H7 (cell line): ENCODE data around the gene ZC3H7B. TPM values are rescaled to one million over a fixed set of nuclear protein-coding genes. Genes with fewer than 3 reads are reported as not detected.

Experiments used
- DNase-seq: peaks from one replicate; pipeline ENCODE4 v3.0.0; 2012
- H3K27me3 ChIP-seq: 2 replicates; pipeline ENCODE4 v1.6.0; 2011; ENCODE audit warnings: mild to moderate bottlenecking, low read length; ENCODE audit not compliant: control insufficient read depth, insufficient read depth
- H3K36me3 ChIP-seq: replicated peaks from 2 replicates; pipeline ENCODE4 v1.5.1; 2011; ENCODE audit warnings: low read length; ENCODE audit not compliant: control insufficient read depth, insufficient read depth
- H3K4me3 ChIP-seq: 2 replicates; pipeline ENCODE4 v1.5.1; 2011; ENCODE audit warnings: low read depth, mild to moderate bottlenecking, control low read depth, low read length, moderate library complexity; ENCODE audit not compliant: insufficient read depth
- total RNA-seq: library from RNA; depleted of rRNA; stranded (reverse); fragments of >200 nt; shearing (Covaris generic); gene quantifications from 2 replicates; pipeline ENCODE4 v1.2.3, GENCODE V29; 2014

ZC3H7B gene
- total RNA-seq, 1 experiment from 2014 or later, result 58.2 TPM

DNA sequence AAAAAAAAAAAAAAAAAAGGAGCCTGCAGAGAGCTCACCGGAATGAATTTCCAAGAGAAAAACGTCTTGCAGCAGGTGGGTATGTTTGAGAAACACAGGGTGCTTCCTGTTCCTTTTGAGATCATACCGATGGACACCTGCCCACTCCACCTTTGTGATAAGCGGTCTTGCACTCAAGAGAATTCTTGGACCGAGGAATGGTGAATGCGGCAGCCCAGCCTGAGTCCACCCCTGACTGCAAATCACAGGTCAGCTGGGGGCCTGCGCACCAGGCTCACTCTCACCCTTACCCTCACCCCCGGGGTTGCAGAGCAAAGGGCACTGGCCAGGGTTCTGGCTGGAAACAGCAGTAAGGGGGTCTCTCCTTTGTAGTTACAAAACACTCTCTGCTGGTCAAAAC is 63.6 kb downstream of the ZC3H7B start:
- Histone ChIP-seq H3K27me3 (no peaks in the 10 kb centered on the region), H3K36me3 (no peaks in the 10 kb centered on the region), H3K4me3 (no peak overlapping the region)
- DNase-seq, result peak; percentile 68

DNA sequence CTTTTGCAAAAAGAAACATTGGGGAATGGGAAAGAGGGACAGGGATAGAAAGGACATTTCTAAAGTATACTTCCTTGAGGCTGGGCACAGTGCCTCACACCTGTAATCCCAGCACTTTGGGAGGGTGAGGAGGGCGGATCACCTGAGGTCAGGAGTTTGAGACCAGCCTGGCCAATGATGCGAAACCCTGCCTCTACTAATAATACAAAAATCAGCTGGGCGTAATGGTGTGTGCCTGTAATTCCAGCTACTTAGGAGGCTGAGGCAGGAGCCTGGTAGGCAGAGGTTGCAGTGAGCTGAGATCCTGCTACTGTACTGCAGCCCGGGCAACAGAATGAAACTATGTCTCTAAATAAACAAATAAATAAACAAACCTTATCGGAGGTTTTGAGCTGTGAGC is 64.1 kb downstream of the ZC3H7B start:
- H3K4me3 ChIP-seq, result no peak overlapping the region
- H3K36me3 ChIP-seq, result no peaks in the 10 kb centered on the region
- H3K27me3 ChIP-seq, result no peaks in the 10 kb centered on the region
- no peak for DNase-seq

DNA sequence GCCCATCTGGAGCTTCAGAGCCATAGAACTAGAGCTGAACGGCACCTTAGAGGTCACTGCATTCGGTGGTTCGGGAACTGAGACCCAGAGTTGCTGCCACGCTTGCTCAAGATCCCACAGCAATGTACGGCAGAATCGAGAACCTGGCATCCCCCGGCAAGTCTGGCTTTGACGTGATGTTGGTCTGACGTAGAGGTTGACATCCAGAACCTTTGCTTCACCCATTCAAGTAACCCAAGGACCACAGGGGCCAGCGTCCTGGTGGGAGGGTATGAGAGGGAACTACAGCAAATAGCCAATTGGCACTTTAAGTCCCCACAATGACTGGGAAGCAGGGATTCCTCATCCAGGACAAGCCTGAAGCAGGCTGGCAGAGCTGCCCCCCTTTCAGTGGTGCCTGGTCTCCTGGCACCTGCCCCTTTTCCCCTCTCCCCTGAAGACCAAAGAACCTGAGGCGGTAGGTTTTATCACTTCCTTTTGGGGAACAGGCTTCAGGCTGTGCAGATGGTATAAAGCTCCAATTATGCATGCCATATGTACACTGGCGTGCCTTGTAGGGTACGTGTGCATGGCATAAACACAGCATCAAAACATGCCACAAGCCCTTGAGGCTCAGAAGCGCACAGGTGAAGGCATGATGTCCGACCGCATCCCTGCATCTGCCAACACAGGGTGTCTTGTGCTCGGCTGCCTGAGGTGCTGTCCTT is 65.2 kb downstream of the ZC3H7B start:
- DNase-seq, result no peak
- Histone ChIP-seq H3K36me3 (no peaks in the 10 kb centered on the region), H3K4me3 (no peak overlapping the region), H3K27me3 (no peaks in the 10 kb centered on the region)

DNA sequence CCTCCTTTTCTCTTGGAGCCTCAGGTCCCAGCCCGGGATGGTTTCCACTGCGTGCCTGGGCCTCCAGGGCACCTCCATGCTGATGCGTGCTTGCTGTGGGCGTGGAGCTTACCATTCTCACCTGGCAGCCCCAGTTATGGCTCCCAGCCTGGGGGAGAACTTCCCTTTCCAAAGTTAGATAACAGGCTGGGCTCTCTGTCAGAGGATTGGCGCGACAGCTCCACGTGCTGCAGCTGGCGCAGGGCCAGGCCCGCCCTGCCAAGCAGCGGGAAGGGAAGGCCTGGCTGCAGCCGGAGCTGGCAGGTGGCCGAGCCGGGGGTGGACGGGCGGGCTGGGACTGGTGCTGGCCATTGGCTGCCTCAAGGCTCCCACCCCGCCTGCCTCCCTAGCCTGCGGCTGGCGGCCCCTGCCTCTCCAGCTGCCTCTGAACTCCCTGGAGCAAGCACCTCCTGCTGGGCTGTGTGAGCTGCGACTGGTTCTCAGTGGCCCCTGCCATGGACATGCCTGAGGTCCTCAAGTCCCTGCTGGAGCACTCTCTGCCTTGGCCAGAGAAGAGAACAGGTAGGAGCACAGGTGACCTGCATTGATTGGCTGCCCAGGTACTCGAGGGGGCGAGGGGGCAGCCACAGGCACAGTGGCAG is 65.8 kb downstream of the ZC3H7B start:
- no peaks in the 10 kb centered on the region for H3K36me3 ChIP-seq
- DNase-seq, result peak; percentile 88
- H3K4me3 ChIP-seq, result no peak overlapping the region
- no peaks in the 10 kb centered on the region for H3K27me3 ChIP-seq

DNA sequence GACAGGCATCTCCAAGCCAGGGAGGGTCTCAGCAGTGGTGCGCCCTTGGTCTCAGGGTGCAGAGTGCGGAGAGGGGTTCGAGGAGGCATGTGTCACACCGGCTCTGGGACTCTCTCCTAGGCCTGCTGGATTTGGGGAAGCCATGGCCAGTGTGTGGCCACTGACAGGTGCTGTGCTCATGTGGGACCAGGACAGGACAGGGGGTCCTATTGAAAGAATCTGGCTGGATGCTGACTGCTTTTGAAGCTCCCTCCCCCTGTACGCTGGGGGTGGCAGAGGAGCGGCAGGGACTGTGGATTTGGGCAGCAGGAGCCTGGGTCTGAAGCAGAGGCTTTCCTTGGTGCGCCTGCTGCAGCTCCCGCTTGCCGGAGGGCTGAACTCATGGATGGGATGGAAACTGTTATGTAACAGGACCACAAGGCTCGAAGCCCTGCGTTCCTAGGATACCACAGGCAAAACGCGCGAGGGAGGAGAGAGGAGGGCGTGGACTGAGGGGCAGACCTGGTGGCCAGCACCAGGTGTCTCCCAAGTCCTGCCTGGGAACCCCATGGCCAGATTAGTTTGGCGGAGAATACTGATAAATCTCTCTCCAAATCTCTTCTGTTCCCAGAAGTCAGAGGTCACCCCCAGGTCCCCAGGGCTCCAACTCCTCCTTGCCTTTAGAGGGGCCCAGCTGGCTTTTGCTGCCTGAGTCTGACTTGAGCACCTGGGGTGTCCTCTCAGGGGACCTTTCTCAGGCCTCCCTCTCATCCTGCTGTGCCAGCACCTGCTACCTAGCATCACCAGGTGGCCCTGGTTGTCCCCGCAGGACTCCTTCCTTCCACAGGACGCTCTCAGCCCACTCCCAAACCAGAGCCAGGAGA is 66.6 kb downstream of the ZC3H7B start:
- Histone ChIP-seq H3K27me3 (no peaks in the 10 kb centered on the region), H3K36me3 (no peaks in the 10 kb centered on the region), H3K4me3 (no peak overlapping the region)
- peak; percentile 68 for DNase-seq

DNA sequence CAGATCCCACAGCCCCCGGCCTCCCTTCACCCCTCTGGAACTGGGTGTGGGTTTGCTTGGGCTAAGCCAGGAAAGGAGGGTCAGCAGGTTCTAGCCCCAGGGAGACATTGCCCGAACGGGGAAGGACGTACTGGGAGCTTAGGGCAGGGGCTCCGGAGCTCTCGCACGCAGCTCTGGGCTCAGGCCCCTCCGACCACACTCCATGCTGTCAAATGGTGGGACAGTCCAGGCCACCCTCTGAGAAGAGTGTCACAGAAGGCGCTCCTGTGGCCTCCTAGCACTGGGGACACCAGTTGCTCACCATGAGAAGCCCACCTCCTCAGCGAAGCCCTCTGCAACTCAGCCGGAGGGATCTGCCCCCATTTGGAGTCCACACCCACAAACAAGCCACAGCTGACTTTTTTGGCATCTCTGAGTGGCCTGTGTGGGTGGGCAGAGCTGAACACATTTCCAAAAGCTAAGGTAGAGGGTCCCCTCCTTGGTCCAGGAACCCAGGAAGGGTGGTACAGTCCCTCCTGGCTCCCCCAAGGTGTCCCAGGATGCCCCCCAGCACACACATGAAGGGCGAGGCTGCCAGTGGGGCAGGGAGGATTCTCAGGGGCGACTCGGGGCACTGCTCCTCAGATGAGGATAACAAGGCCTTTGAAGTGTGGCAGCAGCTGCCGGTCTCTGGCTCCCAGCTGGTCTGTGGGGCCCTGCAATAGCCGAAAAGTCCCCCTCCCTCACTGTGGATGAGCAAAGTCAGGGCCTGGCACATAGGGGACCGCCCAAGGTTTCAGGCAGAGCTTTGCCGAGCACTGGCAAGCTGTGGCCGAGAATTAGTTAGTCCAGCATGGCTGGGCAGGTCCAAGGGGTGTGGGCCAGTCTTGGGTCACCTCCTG is 67.5 kb downstream of the ZC3H7B start:
- Histone ChIP-seq H3K36me3 (no peaks in the 10 kb centered on the region), H3K4me3 (no peak overlapping the region), H3K27me3 (no peaks in the 10 kb centered on the region)
- DNase-seq, result peak; percentile 40

DNA sequence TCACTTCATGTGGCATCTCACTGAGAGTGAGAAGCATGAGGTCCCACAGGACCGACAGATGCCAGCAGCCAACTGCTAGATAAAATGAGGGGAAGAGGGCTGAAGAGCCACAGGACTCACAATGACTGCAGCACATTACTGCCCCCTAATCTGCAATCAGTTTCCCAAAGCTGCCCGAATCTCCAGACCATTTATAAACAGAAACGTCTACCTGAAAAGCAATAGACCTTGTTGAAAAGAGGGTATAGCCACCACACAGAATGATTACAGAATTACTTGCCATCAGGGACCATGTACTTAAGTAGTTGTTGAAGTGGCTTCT is 68.1 kb downstream of the ZC3H7B start:
- Histone ChIP-seq H3K27me3 (no peaks in the 10 kb centered on the region), H3K4me3 (no peak overlapping the region), H3K36me3 (no peaks in the 10 kb centered on the region)
- DNase-seq, result no peak

DNA sequence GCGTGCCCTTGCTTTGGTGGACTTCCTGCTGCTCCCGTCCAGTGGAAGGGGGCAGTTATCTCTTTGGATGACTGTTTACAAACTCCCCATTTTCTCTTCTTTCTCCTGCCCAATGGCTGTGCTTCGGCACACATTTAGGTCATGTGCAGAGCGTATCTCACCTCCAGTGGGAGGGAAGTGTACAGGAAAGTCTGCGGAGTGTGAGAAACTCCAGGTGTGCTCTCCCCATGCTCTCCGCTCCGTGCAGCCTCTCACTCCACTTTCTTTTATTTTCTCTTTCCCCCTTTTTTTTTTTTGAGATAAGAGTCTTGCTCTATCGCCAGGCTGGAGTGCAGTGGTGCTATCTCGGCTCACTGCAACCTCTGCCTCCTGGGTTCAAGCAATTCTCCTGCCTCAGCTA is 68.5 kb downstream of the ZC3H7B start:
- no peak for DNase-seq
- Histone ChIP-seq H3K27me3 (no peaks in the 10 kb centered on the region), H3K36me3 (no peaks in the 10 kb centered on the region), H3K4me3 (no peak overlapping the region)

DNA sequence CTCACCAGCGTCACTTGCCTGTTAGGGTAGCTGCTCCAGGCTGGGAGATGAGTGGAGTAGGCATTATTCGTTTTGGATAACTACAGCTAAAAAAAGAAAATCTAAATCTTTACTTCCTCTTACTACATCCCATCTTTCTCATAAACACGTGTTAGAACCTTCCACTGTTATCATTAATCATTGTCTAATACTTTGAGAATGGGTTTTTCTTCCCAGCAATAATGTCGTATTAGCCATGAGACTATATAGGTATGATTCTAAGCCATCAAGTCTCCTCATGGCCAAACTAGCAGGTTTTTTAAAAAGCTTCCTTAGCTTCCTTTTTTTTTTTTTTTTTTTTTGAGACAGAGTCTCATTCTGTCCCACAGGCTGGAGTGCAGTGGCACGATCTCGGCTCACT is 76.5 kb downstream of the ZC3H7B start:
- no peak for DNase-seq
- no peaks in the 10 kb centered on the region; the same call in 1 of the 2 replicates for H3K27me3 ChIP-seq
- H3K4me3 ChIP-seq, result no peak overlapping the region
- H3K36me3 ChIP-seq, result no peaks in the 10 kb centered on the region

DNA sequence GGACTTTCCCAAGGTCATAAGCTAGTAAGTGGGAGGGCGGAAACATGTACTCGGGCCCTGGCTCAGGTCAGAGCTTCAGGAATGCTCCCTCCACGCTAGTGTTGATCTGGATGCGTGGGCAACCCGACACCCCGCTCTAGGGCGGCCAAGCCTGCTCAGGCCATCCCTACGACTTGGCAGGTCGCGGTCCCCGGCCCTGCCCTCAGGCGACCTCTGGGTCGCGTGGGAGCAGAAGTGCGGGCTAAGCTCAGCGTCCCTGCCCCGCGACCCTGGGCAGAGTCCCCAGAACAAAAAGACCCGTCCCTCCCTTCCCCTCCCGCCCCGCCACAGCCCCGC is 79.6 kb downstream of the ZC3H7B start:
- no peak for DNase-seq
- Histone ChIP-seq H3K36me3 (no peaks in the 10 kb centered on the region), H3K4me3 (peak overlapping the region; percentile 59), H3K27me3 (no peaks in the 10 kb centered on the region; the same call in 1 of the 2 replicates)

DNA sequence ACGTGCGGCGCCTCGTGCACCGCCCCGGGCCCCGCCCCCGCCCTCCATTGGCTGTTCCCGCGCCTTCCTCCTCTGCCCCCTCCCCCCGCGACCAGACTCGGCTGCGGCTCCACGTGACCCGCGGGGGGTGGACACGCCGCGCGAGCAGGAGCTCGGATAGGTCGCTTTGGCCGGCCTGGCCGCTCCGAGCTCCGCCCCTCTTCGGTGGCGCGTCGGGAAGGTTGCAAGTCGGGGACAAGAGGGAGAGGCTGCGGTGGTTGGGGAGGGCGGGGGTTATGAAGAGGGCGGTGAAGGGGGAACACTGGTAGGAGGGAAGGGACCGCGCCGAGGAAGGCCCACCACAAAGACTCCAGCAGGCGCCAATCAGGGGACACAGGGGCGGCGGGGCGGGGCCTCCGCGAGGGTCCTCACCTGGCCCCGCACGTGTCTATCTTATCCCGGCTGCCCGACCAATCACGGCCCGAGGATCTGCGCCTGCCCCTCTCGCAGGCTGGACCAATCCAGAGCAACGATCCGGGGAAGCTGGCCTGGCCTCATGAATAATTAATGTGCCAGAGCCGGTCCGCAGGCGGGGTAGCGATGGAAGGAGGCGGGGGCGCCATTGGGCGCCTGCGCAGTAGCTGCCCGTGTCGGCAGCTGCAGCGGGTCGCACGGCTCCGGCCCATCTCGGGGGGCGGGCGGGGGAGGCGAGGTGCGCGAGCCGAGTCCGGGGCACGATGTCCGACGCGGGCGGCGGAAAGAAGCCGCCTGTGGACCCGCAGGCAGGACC is 80.2 kb downstream of the ZC3H7B start, which contains the start of gene TEF:
Gene TEF, plus strand, starts transcription at position 614 of the 769 bp plus-strand sequence. Its CDS starts 103 bp downstream, at position 717.
- Histone ChIP-seq H3K36me3 (no peaks in the 10 kb centered on the region), H3K27me3 (no peaks in the 10 kb centered on the region; the same call in 1 of the 2 replicates), H3K4me3 (peak within 1 kb of the TSS; percentile 71)
- DNase-seq, result peak; percentile 100

DNA sequence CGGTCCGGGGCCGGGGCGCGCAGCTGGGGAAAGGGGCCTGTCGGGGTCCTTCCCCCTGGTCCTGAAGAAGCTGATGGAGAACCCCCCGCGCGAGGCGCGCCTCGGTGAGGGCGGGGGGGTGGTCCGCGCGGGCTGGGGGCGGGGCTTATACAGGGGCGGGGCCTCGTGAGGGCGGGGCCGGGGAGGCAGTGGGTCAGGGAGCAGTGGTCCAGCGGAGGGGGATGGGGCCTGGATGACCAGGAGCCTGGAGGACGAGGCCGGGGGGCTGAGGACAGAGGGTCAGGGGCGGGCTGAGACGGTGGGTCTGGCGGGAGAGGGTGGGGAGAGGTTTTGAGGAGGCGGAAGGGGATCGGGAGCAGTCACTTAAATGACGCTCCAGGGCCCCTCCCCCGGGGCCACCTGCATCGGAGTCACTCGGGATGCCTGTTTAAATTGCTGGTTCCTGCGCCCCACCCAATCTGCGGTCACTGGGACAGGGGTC is 80.8 kb downstream of the ZC3H7B start:
- no peaks in the 10 kb centered on the region; the same call in 1 of the 2 replicates for H3K27me3 ChIP-seq
- peak; percentile 99 for DNase-seq

DNA sequence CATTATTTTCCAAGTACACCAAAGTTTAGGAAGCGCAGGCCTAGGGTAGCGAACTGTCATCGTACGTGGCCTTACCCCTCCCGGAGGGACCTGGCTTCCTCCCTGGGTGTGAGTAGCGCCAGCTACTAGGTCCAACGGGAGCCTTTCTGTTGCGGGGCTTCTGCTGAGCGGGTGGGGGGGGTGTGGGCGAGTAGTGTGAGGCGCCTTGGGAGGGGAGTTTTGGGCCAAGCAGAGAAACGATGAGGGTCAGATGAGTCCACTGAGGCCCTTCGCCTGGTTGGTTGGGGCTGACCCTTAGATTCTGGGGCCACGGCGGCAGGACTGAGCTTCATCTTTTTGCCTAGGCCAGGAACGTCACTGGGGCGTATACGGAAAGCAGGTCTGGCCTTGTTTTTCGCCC is 81.3 kb downstream of the ZC3H7B start:
- Histone ChIP-seq H3K4me3 (peak overlapping the region; percentile 71), H3K36me3 (peaks cover 4% of the 10 kb centered on the region), H3K27me3 (no peaks in the 10 kb centered on the region; the same call in 1 of the 2 replicates)
- DNase-seq, result no peak

More for the DNA sequence above, 80.8 kb downstream of the ZC3H7B start:
- Histone ChIP-seq H3K36me3 (no peaks in the 10 kb centered on the region), H3K4me3 (peak overlapping the region; percentile 71)
